GM12801 (cell line): ENCODE measurements around the gene MEGF6.

Experiments
- CTCF ChIP-seq: IDR thresholded peaks from one replicate; pipeline ENCODE4 v1.5.1; 2011; ENCODE audit warnings: control low read depth; ENCODE audit not compliant: insufficient read length; ENCODE audit errors: extremely low read depth

MEGF6 gene

GRCh38 chr1:3611170-3612019 lies at the start of gene MEGF6:
Gene MEGF6, minus strand, starts transcription at chr1:3611508. Its CDS starts 240 bp downstream, at chr1:3611268.
- TF ChIP-seq CTCF = no peak

- no peak for TF ChIP-seq CTCF
Observed at GRCh38 chr1:3660704-3661103, 49.4 kb upstream of the MEGF6 start.

- TF ChIP-seq CTCF = no peak
Observed at GRCh38 chr1:3659093-3659492, 47.8 kb upstream of the MEGF6 start.

GRCh38 chr1:3658231-3658615 lies 46.9 kb upstream of the MEGF6 start:
- TF ChIP-seq CTCF = no peak

GRCh38 chr1:3657578-3658230 lies 46.4 kb upstream of the MEGF6 start:
- TF ChIP-seq CTCF = no peak

- TF ChIP-seq CTCF = no peak
Observed at GRCh38 chr1:3657096-3657475, 45.8 kb upstream of the MEGF6 start.

- no peak for TF ChIP-seq CTCF
Observed at GRCh38 chr1:3656450-3657095, 45.3 kb upstream of the MEGF6 start.
